Type B pancreatic cell (in vitro differentiated cells): ENCODE measurements around the gene CCDC152. TPM values are rescaled to one million over a fixed set of nuclear protein-coding genes. Genes with fewer than 3 reads are reported as not detected.

Experiments
- DNase-seq: peaks from one replicate; pipeline ENCODE4 v3.0.0; 2021; ENCODE audit warnings: mixed read lengths; ENCODE audit not compliant: unreplicated experiment; ENCODE audit errors: extremely low spot score
- H3K27ac Mint-ChIP-seq: 2 replicates; pipeline ENCODE4 v1.8.0; 2021; ENCODE audit warnings: mild to moderate bottlenecking, mixed read lengths
- H3K27me3 Mint-ChIP-seq: 2 replicates; pipeline ENCODE4 v1.8.0; 2021; ENCODE audit warnings: mixed read lengths
- H3K36me3 Mint-ChIP-seq: 2 replicates; pipeline ENCODE4 v1.8.0; 2021; ENCODE audit warnings: mixed read lengths
- H3K4me1 Mint-ChIP-seq: one replicate; pipeline ENCODE4 v1.8.0; 2021; ENCODE audit warnings: mixed read lengths; ENCODE audit not compliant: unreplicated experiment
- H3K4me3 Mint-ChIP-seq: 2 replicates; pipeline ENCODE4 v1.8.0; 2021; ENCODE audit warnings: mild to moderate bottlenecking, mixed read lengths
- H3K9me3 Mint-ChIP-seq: 2 replicates; pipeline ENCODE4 v1.8.0; 2021; ENCODE audit warnings: mixed read lengths
- CTCF ChIP-seq: fragments of 200-600 bp; sonication (generic); conservative IDR thresholded peaks from 2 replicates; pipeline ENCODE4 v1.5.0; 2021; ENCODE audit warnings: antibody characterized with exemption, mild to moderate bottlenecking
- long read RNA-seq: library from polyadenylated mRNA; unstranded; transcript quantifications from one replicate; pipeline ENCODE4 v2.0.0, GENCODE V29; 2020
- total RNA-seq: library from RNA; stranded (reverse); gene quantifications from 2 replicates; pipeline ENCODE4 v1.2.1, GENCODE V29; 2021; ENCODE audit warnings: low replicate concordance

Gene CCDC152
- total RNA-seq, result not detected in 2 replicates
- long read RNA-seq, result 0 reads

- no peak for DNase-seq
- H3K4me3 Mint-ChIP-seq, result no peak within 1 kb of the TSS
- no peaks in the 10 kb centered on the region for H3K9me3 Mint-ChIP-seq
- H3K27ac Mint-ChIP-seq, result no peak within 1 kb of the TSS
- peaks cover 3% of the 10 kb centered on the region for H3K27me3 Mint-ChIP-seq
- TF ChIP-seq CTCF, result no peak
- H3K4me1 Mint-ChIP-seq, result no peaks in the 10 kb centered on the region
- no peaks in the 10 kb centered on the region for H3K36me3 Mint-ChIP-seq
Measured at GRCh38 chr5:42756606-42757601, at the start of gene CCDC152. Gene CCDC152 (plus strand): TSS chr5:42756818. CDS start chr5:42759122, 2,304 bp downstream.

GRCh38 chr5:42715785-42716184 is 40.8 kb upstream of the CCDC152 start:
- no peaks in the 10 kb centered on the region for H3K9me3 Mint-ChIP-seq
- no peaks in the 10 kb centered on the region for H3K36me3 Mint-ChIP-seq
- H3K4me1 Mint-ChIP-seq, result no peaks in the 10 kb centered on the region
- no peak for DNase-seq
- H3K27ac Mint-ChIP-seq, result no peak overlapping the region
- TF ChIP-seq CTCF, result no peak
- no peak overlapping the region for H3K4me3 Mint-ChIP-seq
- H3K27me3 Mint-ChIP-seq, result no peaks in the 10 kb centered on the region

- TF ChIP-seq CTCF, result no peak
- no peaks in the 10 kb centered on the region for H3K4me1 Mint-ChIP-seq
- no peaks in the 10 kb centered on the region for H3K36me3 Mint-ChIP-seq
- no peak overlapping the region for H3K4me3 Mint-ChIP-seq
- peaks cover 3% of the 10 kb centered on the region for H3K27me3 Mint-ChIP-seq
- no peak overlapping the region for H3K27ac Mint-ChIP-seq
- H3K9me3 Mint-ChIP-seq, result no peaks in the 10 kb centered on the region
- DNase-seq, result no peak
Measured at GRCh38 chr5:42718591-42718990, 38.0 kb upstream of the CCDC152 start.

GRCh38 chr5:42719034-42719433 is 37.6 kb upstream of the CCDC152 start:
- no peaks in the 10 kb centered on the region for H3K36me3 Mint-ChIP-seq
- TF ChIP-seq CTCF, result no peak
- no peaks in the 10 kb centered on the region for H3K9me3 Mint-ChIP-seq
- DNase-seq, result no peak
- no peak overlapping the region for H3K4me3 Mint-ChIP-seq
- no peak overlapping the region for H3K27ac Mint-ChIP-seq
- H3K4me1 Mint-ChIP-seq, result no peaks in the 10 kb centered on the region
- peaks cover 4% of the 10 kb centered on the region for H3K27me3 Mint-ChIP-seq

- H3K27me3 Mint-ChIP-seq, result peaks cover 6% of the 10 kb centered on the region
- H3K4me1 Mint-ChIP-seq, result no peaks in the 10 kb centered on the region
- H3K9me3 Mint-ChIP-seq, result no peaks in the 10 kb centered on the region
- TF ChIP-seq CTCF, result no peak
- H3K4me3 Mint-ChIP-seq, result no peak overlapping the region
- DNase-seq, result no peak
- H3K36me3 Mint-ChIP-seq, result no peaks in the 10 kb centered on the region
- H3K27ac Mint-ChIP-seq, result no peak overlapping the region
Measured at GRCh38 chr5:42720251-42720650, 36.4 kb upstream of the CCDC152 start.
